GM23338 (cell line): ENCODE measurements around the gene RGS8. TPM values are rescaled to one million over a fixed set of nuclear protein-coding genes. Genes with fewer than 3 reads are reported as not detected.

Experiments used
- ATAC-seq: fragments of 200-7000 bp; cut with Tn5 transposase; 3 replicates; pipeline ENCODE4 v1.9.1; 2020
- DNase-seq: peaks from one replicate; pipeline ENCODE4 v3.0.0-alpha.2; 2015; ENCODE audit warnings: low spot score
- H2AFZ ChIP-seq: fragments of 200-600 bp; sonication (generic); 2 replicates; pipeline ENCODE4 v1.8.0; 2016; ENCODE audit warnings: antibody characterized with exemption, mild to moderate bottlenecking, moderate library complexity
- H3F3A ChIP-seq: fragments of 200-600 bp; sonication (generic); replicated peaks from 2 replicates; pipeline ENCODE4 v1.8.0; 2017; ENCODE audit warnings: antibody characterized with exemption, mixed run types, low read depth
- H3K27ac ChIP-seq: fragments of 200-600 bp; sonication (generic); 2 replicates; pipeline ENCODE4 v1.6.1; 2016; ENCODE audit warnings: low read depth
- H3K27me3 ChIP-seq: fragments of 200-600 bp; sonication (generic); 2 replicates; pipeline ENCODE4 v1.8.0; 2016; ENCODE audit warnings: mild to moderate bottlenecking, mixed run types, moderate library complexity; ENCODE audit not compliant: insufficient read depth
- H3K36me3 ChIP-seq: fragments of 200-600 bp; sonication (generic); 2 replicates; pipeline ENCODE4 v1.8.0; 2016; ENCODE audit warnings: mild to moderate bottlenecking; ENCODE audit not compliant: insufficient read depth
- H3K4me1 ChIP-seq: fragments of 200-600 bp; sonication (generic); 2 replicates; pipeline ENCODE4 v1.8.0; 2016; ENCODE audit warnings: mild to moderate bottlenecking, moderate library complexity; ENCODE audit not compliant: insufficient read depth
- H3K4me2 ChIP-seq: fragments of 200-600 bp; sonication (generic); 2 replicates; pipeline ENCODE4 v1.7.1; 2017; ENCODE audit warnings: mixed run types
- H3K4me3 ChIP-seq: fragments of 200-600 bp; sonication (generic); 2 replicates; pipeline ENCODE4 v1.6.1; 2016; ENCODE audit warnings: mixed run types
- H3K79me2 ChIP-seq: fragments of 200-600 bp; sonication (generic); replicated peaks from 2 replicates; pipeline ENCODE4 v1.8.0; 2017; ENCODE audit warnings: mild to moderate bottlenecking; ENCODE audit not compliant: insufficient read depth
- H3K9me2 ChIP-seq: fragments of 200-600 bp; sonication (generic); 2 replicates; pipeline ENCODE4 v1.8.0; 2017; ENCODE audit not compliant: insufficient read depth
- H4K20me1 ChIP-seq: fragments of 200-600 bp; sonication (generic); replicated peaks from 2 replicates; pipeline ENCODE4 v1.8.0; 2017; ENCODE audit warnings: mild to moderate bottlenecking; ENCODE audit not compliant: insufficient read depth
- H3K27ac Mint-ChIP-seq: 2 replicates; pipeline ENCODE4 v1.8.0; 2020; ENCODE audit warnings: inconsistent platforms, mild to moderate bottlenecking, moderate library complexity, mixed read lengths
- H3K27me3 Mint-ChIP-seq: 3 replicates; pipeline ENCODE4 v1.8.0; 2022; ENCODE audit warnings: low read depth, mild to moderate bottlenecking, moderate library complexity, mixed read lengths, inconsistent platforms; ENCODE audit not compliant: insufficient read depth, poor library complexity
- H3K36me3 Mint-ChIP-seq: 3 replicates; pipeline ENCODE4 v1.8.0; 2021; ENCODE audit warnings: low read depth, mild to moderate bottlenecking, inconsistent platforms, moderate library complexity, mixed read lengths
- H3K4me1 Mint-ChIP-seq: 3 replicates; pipeline ENCODE4 v1.8.0; 2020; ENCODE audit warnings: mild to moderate bottlenecking, inconsistent platforms, mixed read lengths
- H3K4me3 Mint-ChIP-seq: 3 replicates; pipeline ENCODE4 v1.8.0; 2021; ENCODE audit warnings: moderate library complexity, mild to moderate bottlenecking, inconsistent platforms, mixed read lengths
- H3K9me3 Mint-ChIP-seq: 3 replicates; pipeline ENCODE4 v1.8.0; 2020; ENCODE audit warnings: moderate library complexity, mild to moderate bottlenecking, inconsistent platforms, mixed read lengths
- EZH2 ChIP-seq: fragments of 200-600 bp; sonication (generic); IDR thresholded peaks from one replicate; pipeline ENCODE4 v1.8.0; 2017; ENCODE audit warnings: antibody characterized with exemption, mild to moderate bottlenecking, low read depth; ENCODE audit not compliant: unreplicated experiment
- EZH2phosphoT487 ChIP-seq: fragments of 200-600 bp; sonication (generic); IDR thresholded peaks from one replicate; pipeline ENCODE4 v1.8.1; 2018; ENCODE audit warnings: antibody characterized with exemption; ENCODE audit not compliant: unreplicated experiment
- JUNB ChIP-seq: IDR thresholded peaks from one replicate; pipeline ENCODE4 v1.6.1; 2016; ENCODE audit warnings: antibody characterized with exemption; ENCODE audit not compliant: unreplicated experiment
- NANOG ChIP-seq: IDR thresholded peaks from 2 replicates; pipeline ENCODE4 v1.6.1; 2016; ENCODE audit warnings: antibody characterized with exemption, borderline replicate concordance
- STAT1 ChIP-seq: IDR thresholded peaks from one replicate; pipeline ENCODE4 v1.6.1; 2016; ENCODE audit warnings: antibody characterized with exemption; ENCODE audit not compliant: unreplicated experiment
- ZNF114 ChIP-seq: fragments of 250-450 bp; sonication (Bioruptor Pico); IDR thresholded peaks from 2 replicates; pipeline ENCODE4 v1.5.0; 2020; ENCODE audit warnings: mild to moderate bottlenecking, moderate library complexity
- ZNF331 ChIP-seq: fragments of 250-450 bp; sonication (Bioruptor Pico); IDR thresholded peaks from 2 replicates; pipeline ENCODE4 v1.5.0; 2020; ENCODE audit warnings: low read depth, mild to moderate bottlenecking, moderate library complexity
- polyA plus RNA-seq: library from polyadenylated mRNA; unstranded; fragments of >200 nt; fragmentation: Nextera tagmentation; extraction: Ambion mirVana; gene quantifications from 2 replicates; pipeline ENCODE4 v1.2.1, GENCODE V29; 2016
- total RNA-seq: library from RNA; depleted of rRNA; stranded (reverse); fragments of >200 nt; shearing (Covaris generic); gene quantifications from 2 replicates; pipeline ENCODE4 v1.2.3, GENCODE V29; 2014
- TF ChIP-seq, protein P1 (sequence below): fragments of 250-450 bp; sonication (Bioruptor Pico); IDR thresholded peaks from 2 replicates; pipeline ENCODE4 v1.5.0; 2020; ENCODE audit warnings: mild to moderate bottlenecking, moderate library complexity
- TF ChIP-seq, protein P2 (sequence below): IDR thresholded peaks from one replicate; pipeline ENCODE4 v1.6.1; 2018; ENCODE audit warnings: antibody characterized with exemption; ENCODE audit not compliant: unreplicated experiment
- TF ChIP-seq, protein P3 (sequence below), 2 experiments: fragments of 200-600 bp in 1 of 2; sonication (generic) in 1 of 2; conservative IDR thresholded peaks; 2 replicates each; pipeline versions ENCODE4 v1.5.1 to v1.6.1; 2016 to 2017; ENCODE audit warnings: antibody characterized with exemption in 2 of 2, low read depth in 2 of 2, mild to moderate bottlenecking in 2 of 2, moderate library complexity in 1 of 2
- TF ChIP-seq, protein P4 (sequence below): IDR thresholded peaks from 2 replicates; pipeline ENCODE4 v1.6.1; 2016; ENCODE audit warnings: antibody characterized with exemption

The RGS8 gene
- total and polyA plus RNA-seq, 2 experiments from 2014 or later = 0.06 to 2.5 TPM

DNA sequence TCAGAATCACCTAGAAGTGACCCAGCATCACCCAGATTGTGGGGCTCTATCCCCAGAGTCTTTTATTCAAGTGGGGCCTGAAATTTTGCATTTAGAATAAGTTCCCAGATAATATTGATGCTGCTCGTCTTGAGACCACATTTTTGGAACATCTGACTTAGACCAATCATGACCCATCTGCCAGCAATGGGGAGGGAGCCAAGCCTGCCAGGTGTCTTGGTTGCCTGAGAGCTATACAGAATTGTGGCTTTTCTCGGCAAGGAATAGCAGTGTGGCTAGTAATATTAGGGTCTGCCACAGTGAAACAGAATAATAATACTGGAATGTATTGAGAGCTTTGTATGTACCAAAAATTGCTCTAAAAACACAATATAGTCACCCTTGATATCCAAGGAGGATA lies 31.1 kb upstream of the RGS8 start:
- H3K4me1 Mint-ChIP-seq = peaks cover 9% of the 10 kb centered on the region
- Histone ChIP-seq H3K27ac (no peak overlapping the region), H3K27me3 (no peaks in the 10 kb centered on the region), H2AFZ (peak overlapping the region; percentile 59; the same call in 1 of the 2 replicates), H3K36me3 (no peaks in the 10 kb centered on the region), H3F3A (no peaks in the 10 kb centered on the region), H3K79me2 (no peaks in the 10 kb centered on the region), H4K20me1 (no peaks in the 10 kb centered on the region), H3K4me1 (peaks cover 13% of the 10 kb centered on the region; the same call in 1 of the 2 replicates), H3K4me2 (no peak overlapping the region), H3K4me3 (no peak overlapping the region), H3K9me2 (0 out of 2 replicates have a peak, but pooled peaks cover 3% of the 10 kb centered on the region)
- no peaks in the 10 kb centered on the region for H3K36me3 Mint-ChIP-seq
- no peaks in the 10 kb centered on the region for H3K27me3 Mint-ChIP-seq
- H3K4me3 Mint-ChIP-seq = no peak overlapping the region
- ATAC-seq = no peak
- no peaks in the 10 kb centered on the region for H3K9me3 Mint-ChIP-seq
- H3K27ac Mint-ChIP-seq = no peak overlapping the region
- DNase-seq = no peak
- TF ChIP-seq, protein P1, sequence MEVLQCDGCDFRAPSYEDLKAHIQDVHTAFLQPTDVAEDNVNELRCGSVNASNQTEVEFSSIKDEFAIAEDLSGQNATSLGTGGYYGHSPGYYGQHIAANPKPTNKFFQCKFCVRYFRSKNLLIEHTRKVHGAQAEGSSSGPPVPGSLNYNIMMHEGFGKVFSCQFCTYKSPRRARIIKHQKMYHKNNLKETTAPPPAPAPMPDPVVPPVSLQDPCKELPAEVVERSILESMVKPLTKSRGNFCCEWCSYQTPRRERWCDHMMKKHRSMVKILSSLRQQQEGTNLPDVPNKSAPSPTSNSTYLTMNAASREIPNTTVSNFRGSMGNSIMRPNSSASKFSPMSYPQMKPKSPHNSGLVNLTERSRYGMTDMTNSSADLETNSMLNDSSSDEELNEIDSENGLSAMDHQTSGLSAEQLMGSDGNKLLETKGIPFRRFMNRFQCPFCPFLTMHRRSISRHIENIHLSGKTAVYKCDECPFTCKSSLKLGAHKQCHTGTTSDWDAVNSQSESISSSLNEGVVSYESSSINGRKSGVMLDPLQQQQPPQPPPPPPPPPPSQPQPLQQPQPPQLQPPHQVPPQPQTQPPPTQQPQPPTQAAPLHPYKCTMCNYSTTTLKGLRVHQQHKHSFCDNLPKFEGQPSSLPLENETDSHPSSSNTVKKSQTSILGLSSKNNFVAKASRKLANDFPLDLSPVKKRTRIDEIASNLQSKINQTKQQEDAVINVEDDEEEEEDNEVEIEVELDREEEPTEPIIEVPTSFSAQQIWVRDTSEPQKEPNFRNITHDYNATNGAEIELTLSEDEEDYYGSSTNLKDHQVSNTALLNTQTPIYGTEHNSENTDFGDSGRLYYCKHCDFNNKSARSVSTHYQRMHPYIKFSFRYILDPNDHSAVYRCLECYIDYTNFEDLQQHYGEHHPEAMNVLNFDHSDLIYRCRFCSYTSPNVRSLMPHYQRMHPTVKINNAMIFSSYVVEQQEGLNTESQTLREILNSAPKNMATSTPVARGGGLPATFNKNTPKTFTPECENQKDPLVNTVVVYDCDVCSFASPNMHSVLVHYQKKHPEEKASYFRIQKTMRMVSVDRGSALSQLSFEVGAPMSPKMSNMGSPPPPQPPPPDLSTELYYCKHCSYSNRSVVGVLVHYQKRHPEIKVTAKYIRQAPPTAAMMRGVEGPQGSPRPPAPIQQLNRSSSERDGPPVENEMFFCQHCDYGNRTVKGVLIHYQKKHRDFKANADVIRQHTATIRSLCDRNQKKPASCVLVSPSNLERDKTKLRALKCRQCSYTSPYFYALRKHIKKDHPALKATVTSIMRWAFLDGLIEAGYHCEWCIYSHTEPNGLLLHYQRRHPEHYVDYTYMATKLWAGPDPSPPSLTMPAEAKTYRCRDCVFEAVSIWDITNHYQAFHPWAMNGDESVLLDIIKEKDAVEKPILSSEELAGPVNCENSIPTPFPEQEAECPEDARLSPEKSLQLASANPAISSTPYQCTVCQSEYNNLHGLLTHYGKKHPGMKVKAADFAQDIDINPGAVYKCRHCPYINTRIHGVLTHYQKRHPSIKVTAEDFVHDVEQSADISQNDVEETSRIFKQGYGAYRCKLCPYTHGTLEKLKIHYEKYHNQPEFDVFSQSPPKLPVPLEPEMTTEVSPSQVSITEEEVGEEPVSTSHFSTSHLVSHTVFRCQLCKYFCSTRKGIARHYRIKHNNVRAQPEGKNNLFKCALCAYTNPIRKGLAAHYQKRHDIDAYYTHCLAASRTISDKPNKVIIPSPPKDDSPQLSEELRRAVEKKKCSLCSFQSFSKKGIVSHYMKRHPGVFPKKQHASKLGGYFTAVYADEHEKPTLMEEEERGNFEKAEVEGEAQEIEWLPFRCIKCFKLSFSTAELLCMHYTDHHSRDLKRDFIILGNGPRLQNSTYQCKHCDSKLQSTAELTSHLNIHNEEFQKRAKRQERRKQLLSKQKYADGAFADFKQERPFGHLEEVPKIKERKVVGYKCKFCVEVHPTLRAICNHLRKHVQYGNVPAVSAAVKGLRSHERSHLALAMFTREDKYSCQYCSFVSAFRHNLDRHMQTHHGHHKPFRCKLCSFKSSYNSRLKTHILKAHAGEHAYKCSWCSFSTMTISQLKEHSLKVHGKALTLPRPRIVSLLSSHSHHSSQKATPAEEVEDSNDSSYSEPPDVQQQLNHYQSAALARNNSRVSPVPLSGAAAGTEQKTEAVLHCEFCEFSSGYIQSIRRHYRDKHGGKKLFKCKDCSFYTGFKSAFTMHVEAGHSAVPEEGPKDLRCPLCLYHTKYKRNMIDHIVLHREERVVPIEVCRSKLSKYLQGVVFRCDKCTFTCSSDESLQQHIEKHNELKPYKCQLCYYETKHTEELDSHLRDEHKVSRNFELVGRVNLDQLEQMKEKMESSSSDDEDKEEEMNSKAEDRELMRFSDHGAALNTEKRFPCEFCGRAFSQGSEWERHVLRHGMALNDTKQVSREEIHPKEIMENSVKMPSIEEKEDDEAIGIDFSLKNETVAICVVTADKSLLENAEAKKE (CRISPR knock-in tag) = no peak
- TF ChIP-seq, protein P2, sequence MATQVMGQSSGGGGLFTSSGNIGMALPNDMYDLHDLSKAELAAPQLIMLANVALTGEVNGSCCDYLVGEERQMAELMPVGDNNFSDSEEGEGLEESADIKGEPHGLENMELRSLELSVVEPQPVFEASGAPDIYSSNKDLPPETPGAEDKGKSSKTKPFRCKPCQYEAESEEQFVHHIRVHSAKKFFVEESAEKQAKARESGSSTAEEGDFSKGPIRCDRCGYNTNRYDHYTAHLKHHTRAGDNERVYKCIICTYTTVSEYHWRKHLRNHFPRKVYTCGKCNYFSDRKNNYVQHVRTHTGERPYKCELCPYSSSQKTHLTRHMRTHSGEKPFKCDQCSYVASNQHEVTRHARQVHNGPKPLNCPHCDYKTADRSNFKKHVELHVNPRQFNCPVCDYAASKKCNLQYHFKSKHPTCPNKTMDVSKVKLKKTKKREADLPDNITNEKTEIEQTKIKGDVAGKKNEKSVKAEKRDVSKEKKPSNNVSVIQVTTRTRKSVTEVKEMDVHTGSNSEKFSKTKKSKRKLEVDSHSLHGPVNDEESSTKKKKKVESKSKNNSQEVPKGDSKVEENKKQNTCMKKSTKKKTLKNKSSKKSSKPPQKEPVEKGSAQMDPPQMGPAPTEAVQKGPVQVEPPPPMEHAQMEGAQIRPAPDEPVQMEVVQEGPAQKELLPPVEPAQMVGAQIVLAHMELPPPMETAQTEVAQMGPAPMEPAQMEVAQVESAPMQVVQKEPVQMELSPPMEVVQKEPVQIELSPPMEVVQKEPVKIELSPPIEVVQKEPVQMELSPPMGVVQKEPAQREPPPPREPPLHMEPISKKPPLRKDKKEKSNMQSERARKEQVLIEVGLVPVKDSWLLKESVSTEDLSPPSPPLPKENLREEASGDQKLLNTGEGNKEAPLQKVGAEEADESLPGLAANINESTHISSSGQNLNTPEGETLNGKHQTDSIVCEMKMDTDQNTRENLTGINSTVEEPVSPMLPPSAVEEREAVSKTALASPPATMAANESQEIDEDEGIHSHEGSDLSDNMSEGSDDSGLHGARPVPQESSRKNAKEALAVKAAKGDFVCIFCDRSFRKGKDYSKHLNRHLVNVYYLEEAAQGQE = no peak
- no peak for TF ChIP-seq EZH2phosphoT487
- TF ChIP-seq ZNF114 (CRISPR knock-in tag) = no peak
- no peak for TF ChIP-seq JUNB
- TF ChIP-seq NANOG = no peak
- no peak for TF ChIP-seq ZNF331 (CRISPR knock-in tag)
- TF ChIP-seq, protein P3, sequence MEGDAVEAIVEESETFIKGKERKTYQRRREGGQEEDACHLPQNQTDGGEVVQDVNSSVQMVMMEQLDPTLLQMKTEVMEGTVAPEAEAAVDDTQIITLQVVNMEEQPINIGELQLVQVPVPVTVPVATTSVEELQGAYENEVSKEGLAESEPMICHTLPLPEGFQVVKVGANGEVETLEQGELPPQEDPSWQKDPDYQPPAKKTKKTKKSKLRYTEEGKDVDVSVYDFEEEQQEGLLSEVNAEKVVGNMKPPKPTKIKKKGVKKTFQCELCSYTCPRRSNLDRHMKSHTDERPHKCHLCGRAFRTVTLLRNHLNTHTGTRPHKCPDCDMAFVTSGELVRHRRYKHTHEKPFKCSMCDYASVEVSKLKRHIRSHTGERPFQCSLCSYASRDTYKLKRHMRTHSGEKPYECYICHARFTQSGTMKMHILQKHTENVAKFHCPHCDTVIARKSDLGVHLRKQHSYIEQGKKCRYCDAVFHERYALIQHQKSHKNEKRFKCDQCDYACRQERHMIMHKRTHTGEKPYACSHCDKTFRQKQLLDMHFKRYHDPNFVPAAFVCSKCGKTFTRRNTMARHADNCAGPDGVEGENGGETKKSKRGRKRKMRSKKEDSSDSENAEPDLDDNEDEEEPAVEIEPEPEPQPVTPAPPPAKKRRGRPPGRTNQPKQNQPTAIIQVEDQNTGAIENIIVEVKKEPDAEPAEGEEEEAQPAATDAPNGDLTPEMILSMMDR (conservative IDR thresholded peaks at IDR 0.05; ENCODE audit: low read depth in 2 of 2) = no peak
- no peak for TF ChIP-seq STAT1
- TF ChIP-seq, protein P4, sequence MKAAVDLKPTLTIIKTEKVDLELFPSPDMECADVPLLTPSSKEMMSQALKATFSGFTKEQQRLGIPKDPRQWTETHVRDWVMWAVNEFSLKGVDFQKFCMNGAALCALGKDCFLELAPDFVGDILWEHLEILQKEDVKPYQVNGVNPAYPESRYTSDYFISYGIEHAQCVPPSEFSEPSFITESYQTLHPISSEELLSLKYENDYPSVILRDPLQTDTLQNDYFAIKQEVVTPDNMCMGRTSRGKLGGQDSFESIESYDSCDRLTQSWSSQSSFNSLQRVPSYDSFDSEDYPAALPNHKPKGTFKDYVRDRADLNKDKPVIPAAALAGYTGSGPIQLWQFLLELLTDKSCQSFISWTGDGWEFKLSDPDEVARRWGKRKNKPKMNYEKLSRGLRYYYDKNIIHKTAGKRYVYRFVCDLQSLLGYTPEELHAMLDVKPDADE = no peak
- TF ChIP-seq EZH2 = no peak
